ENCODE results near the gene FHOD3.

DNA sequence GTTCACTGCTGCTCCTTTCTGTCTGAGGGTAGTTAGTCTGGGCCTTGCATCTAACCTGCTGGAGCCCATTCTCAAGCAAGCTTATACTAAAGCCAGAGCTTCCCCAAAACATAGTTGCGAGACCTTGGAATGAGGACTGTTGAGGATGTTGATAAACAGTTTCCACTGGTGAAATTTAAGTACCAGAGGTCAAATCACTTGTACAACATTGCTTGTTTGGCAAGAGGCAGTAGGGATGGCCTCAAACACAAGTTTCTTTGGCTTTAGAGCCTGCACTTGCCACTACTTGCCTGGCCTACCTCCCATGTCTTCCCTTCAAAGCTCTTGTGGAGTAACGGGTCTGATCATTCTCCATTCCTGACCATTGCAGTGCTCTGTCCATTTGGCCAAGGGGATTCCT, 262.7 kb downstream of the FHOD3 start:
- no peak for TF ChIP-seq POLR2A (IDR thresholded peaks at IDR 0.05)
- TF ChIP-seq, protein P1, sequence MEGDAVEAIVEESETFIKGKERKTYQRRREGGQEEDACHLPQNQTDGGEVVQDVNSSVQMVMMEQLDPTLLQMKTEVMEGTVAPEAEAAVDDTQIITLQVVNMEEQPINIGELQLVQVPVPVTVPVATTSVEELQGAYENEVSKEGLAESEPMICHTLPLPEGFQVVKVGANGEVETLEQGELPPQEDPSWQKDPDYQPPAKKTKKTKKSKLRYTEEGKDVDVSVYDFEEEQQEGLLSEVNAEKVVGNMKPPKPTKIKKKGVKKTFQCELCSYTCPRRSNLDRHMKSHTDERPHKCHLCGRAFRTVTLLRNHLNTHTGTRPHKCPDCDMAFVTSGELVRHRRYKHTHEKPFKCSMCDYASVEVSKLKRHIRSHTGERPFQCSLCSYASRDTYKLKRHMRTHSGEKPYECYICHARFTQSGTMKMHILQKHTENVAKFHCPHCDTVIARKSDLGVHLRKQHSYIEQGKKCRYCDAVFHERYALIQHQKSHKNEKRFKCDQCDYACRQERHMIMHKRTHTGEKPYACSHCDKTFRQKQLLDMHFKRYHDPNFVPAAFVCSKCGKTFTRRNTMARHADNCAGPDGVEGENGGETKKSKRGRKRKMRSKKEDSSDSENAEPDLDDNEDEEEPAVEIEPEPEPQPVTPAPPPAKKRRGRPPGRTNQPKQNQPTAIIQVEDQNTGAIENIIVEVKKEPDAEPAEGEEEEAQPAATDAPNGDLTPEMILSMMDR (IDR thresholded peaks at IDR 0.05), result no peak

Measured in uterus (tissue), 2 donors.